ENCODE measurements around the gene USP11.

Gene USP11

GRCh38 chrX:47226071-47226470, 6.7 kb upstream of the USP11 start:
- DNase-seq = no peak

- no peak for DNase-seq
These were observed 6.1 kb upstream of the USP11 start for GRCh38 chrX:47226531-47227333.

GRCh38 chrX:47227334-47227583, 5.5 kb upstream of the USP11 start:
- no peak for DNase-seq

GRCh38 chrX:47228550-47229270, 4.1 kb upstream of the USP11 start:
- no peak for DNase-seq

- DNase-seq = no peak
These were observed 3.4 kb upstream of the USP11 start for GRCh38 chrX:47229427-47229826.

GRCh38 chrX:47230136-47230868, 2.5 kb upstream of the USP11 start:
- no peak for DNase-seq

- no peak for DNase-seq
These were observed 1.6 kb upstream of the USP11 start for GRCh38 chrX:47231167-47231566.

GRCh38 chrX:47232197-47232802, 509 bp upstream of the USP11 start:
- DNase-seq = no peak

- peak; percentile 99 for DNase-seq
These were observed 714 bp downstream of the USP11 start for GRCh38 chrX:47233333-47234113.

GRCh38 chrX:47234583-47234982, 1.8 kb downstream of the USP11 start:
- no peak for DNase-seq

- DNase-seq = no peak
These were observed 2.9 kb downstream of the USP11 start for GRCh38 chrX:47235691-47236103.

GRCh38 chrX:47239199-47239598, 6.4 kb downstream of the USP11 start:
- no peak for DNase-seq

- no peak for DNase-seq
These were observed 7.2 kb downstream of the USP11 start for GRCh38 chrX:47239898-47240545.

- no peak for DNase-seq
These were observed 7.8 kb downstream of the USP11 start for GRCh38 chrX:47240619-47241018.

GRCh38 chrX:47241201-47242011, 8.6 kb downstream of the USP11 start:
- no peak for DNase-seq

- DNase-seq = no peak
These were observed 9.5 kb downstream of the USP11 start for GRCh38 chrX:47242321-47242720.

GRCh38 chrX:47243351-47243750, 10.5 kb downstream of the USP11 start:
- no peak for DNase-seq

GRCh38 chrX:47244676-47245075, 11.9 kb downstream of the USP11 start:
- no peak for DNase-seq

- no peak for DNase-seq
These were observed 12.3 kb downstream of the USP11 start for GRCh38 chrX:47245156-47245555.

GRCh38 chrX:47247206-47247998, 14.6 kb downstream of the USP11 start:
- DNase-seq = no peak

- no peak for DNase-seq
These were observed 15.2 kb downstream of the USP11 start for GRCh38 chrX:47247999-47248320.
